Activated naive CD4-positive, alpha-beta T cell treated with anti-CD3 and anti-CD28 coated beads, Interleukin-2, amount 50 U/mL, for 72 hours (primary cell): ENCODE data around the gene RGL2. TPM values are rescaled to one million over a fixed set of nuclear protein-coding genes. Genes with fewer than 3 reads are reported as not detected.
A peak's percentile ranks its signal among the peaks of the same experiment; 100 is the strongest.

Experiments
- ATAC-seq, 2 donors: fragments of 150-1000 bp; cut with Tn5 transposase; 2 replicates each; pipeline ENCODE4 v1.10.0; 2021; ENCODE audit warnings: mild to moderate bottlenecking in 2 of 2, moderate library complexity in 2 of 2
- DNase-seq, 2 donors: peaks; one replicate each; pipeline ENCODE4 v3.0.0; 2021 to 2022; ENCODE audit warnings: low spot score in 2 of 2
- H3K27ac Mint-ChIP-seq, 2 donors: one replicate each; pipeline ENCODE4 v1.8.0; 2022; ENCODE audit warnings: mild to moderate bottlenecking in 2 of 2, mixed read lengths in 2 of 2
- H3K36me3 Mint-ChIP-seq, 2 donors: one replicate each; pipeline ENCODE4 v1.8.0; 2022; ENCODE audit warnings: mixed read lengths in 2 of 2
- H3K9me3 Mint-ChIP-seq, 2 donors: one replicate each; pipeline ENCODE4 v1.8.0; 2022; ENCODE audit warnings: mixed read lengths in 2 of 2
- total RNA-seq, 2 donors: library from RNA; stranded (reverse); gene quantifications; one replicate each; pipeline ENCODE4 v1.2.3, GENCODE V29; 2022

Gene RGL2
- total RNA-seq, 2 donors from 2014 or later, result 24.5 to 136 TPM

- Mint-ChIP-seq H3K27ac (peak overlapping the region in 1 of 2 donors; percentile 85), H3K9me3 (no peaks in the 10 kb centered on the region), H3K36me3 (peaks cover 43 to 56% of the 10 kb centered on the region in 2 donors)
- DNase-seq, result no peak
- ATAC-seq, result no peak
Observed at GRCh38 chr6:33319939-33320314, 21.2 kb upstream of the RGL2 start.

- Mint-ChIP-seq H3K27ac (peak overlapping the region; percentile 88 to 99), H3K9me3 (no peaks in the 10 kb centered on the region), H3K36me3 (peaks cover 41 to 57% of the 10 kb centered on the region in 2 donors)
- DNase-seq (no peak), ATAC-seq (no peak)
Observed at GRCh38 chr6:33318426-33319073, 19.8 kb upstream of the RGL2 start.

GRCh38 chr6:33317669-33318425 lies 19.1 kb upstream of the RGL2 start, which contains the start of gene ZBTB22:
ZBTB22 (minus strand) TSS chr6:33317744; CDS start chr6:33316916, 828 bp downstream.
- DNase-seq, result peak; percentile 91 to 95
- peak within 1 kb of the TSS; percentile 98 to 99 for H3K27ac Mint-ChIP-seq
- H3K36me3 Mint-ChIP-seq, result peaks cover 41 to 62% of the 10 kb centered on the region in 2 donors
- peak; percentile 59 to 74 for ATAC-seq
- H3K9me3 Mint-ChIP-seq, result no peaks in the 10 kb centered on the region

- peak in 1 of 2 donors; percentile 64 for DNase-seq
- Mint-ChIP-seq H3K36me3 (peaks cover 41 to 62% of the 10 kb centered on the region in 2 donors), H3K27ac (peak overlapping the region; percentile 74 to 88), H3K9me3 (no peaks in the 10 kb centered on the region)
- ATAC-seq, result no peak
Observed at GRCh38 chr6:33317419-33317668, 18.6 kb upstream of the RGL2 start.

GRCh38 chr6:33316603-33317418 lies 18.1 kb upstream of the RGL2 start:
- Mint-ChIP-seq H3K9me3 (no peaks in the 10 kb centered on the region), H3K27ac (peak overlapping the region; percentile 84 to 98), H3K36me3 (peaks cover 38 to 62% of the 10 kb centered on the region in 2 donors)
- ATAC-seq (no peak), DNase-seq (no peak)

GRCh38 chr6:33315793-33316602 lies 17.3 kb upstream of the RGL2 start:
- Mint-ChIP-seq H3K9me3 (no peaks in the 10 kb centered on the region), H3K36me3 (peaks cover 34 to 59% of the 10 kb centered on the region in 2 donors), H3K27ac (peak overlapping the region; percentile 84 to 98)
- DNase-seq (no peak), ATAC-seq (no peak)

GRCh38 chr6:33314943-33315792 lies 16.4 kb upstream of the RGL2 start:
- no peak for DNase-seq
- peak overlapping the region; percentile 98 to 99 for H3K27ac Mint-ChIP-seq
- peaks cover 26 to 54% of the 10 kb centered on the region in 2 donors for H3K36me3 Mint-ChIP-seq
- H3K9me3 Mint-ChIP-seq, result no peaks in the 10 kb centered on the region
- ATAC-seq, result no peak

GRCh38 chr6:33314515-33314942 lies 15.8 kb upstream of the RGL2 start:
- Mint-ChIP-seq H3K36me3 (peaks cover 22 to 48% of the 10 kb centered on the region in 2 donors), H3K9me3 (no peaks in the 10 kb centered on the region), H3K27ac (peak overlapping the region; percentile 98 to 99)
- DNase-seq (peak in 1 of 2 donors; percentile 56), ATAC-seq (peak; percentile 21 to 59)

GRCh38 chr6:33313709-33314514 lies 15.2 kb upstream of the RGL2 start, which contains the start of gene TAPBP:
TAPBP (minus strand) TSS chr6:33314078; CDS start chr6:33314041, 37 bp downstream.
- ATAC-seq (peak; percentile 65), DNase-seq (peak; percentile 73 to 93)
- peaks cover 17 to 43% of the 10 kb centered on the region in 2 donors for H3K36me3 Mint-ChIP-seq
- no peaks in the 10 kb centered on the region for H3K9me3 Mint-ChIP-seq
- H3K27ac Mint-ChIP-seq, result peak within 1 kb of the TSS; percentile 98 to 99

GRCh38 chr6:33313105-33313708 lies 14.5 kb upstream of the RGL2 start:
- peak overlapping the region; percentile 98 to 99 for H3K27ac Mint-ChIP-seq
- ATAC-seq, result peak; percentile 5 to 49
- peak; percentile 51 to 83 for DNase-seq

GRCh38 chr6:33312361-33313104 lies 13.8 kb upstream of the RGL2 start:
- Mint-ChIP-seq H3K36me3 (peaks cover 17 to 33% of the 10 kb centered on the region in 2 donors), H3K9me3 (no peaks in the 10 kb centered on the region)

More at GRCh38 chr6:33313105-33313708, 14.5 kb upstream of the RGL2 start:
- Mint-ChIP-seq H3K36me3 (peaks cover 17 to 36% of the 10 kb centered on the region in 2 donors), H3K9me3 (no peaks in the 10 kb centered on the region)

GRCh38 chr6:33306356-33306755 lies 7.6 kb upstream of the RGL2 start:
- Mint-ChIP-seq H3K36me3 (peaks cover 7 to 24% of the 10 kb centered on the region in 2 donors), H3K9me3 (no peaks in the 10 kb centered on the region), H3K27ac (peak overlapping the region in 1 of 2 donors; percentile 74)
- DNase-seq (no peak), ATAC-seq (no peak)

More at GRCh38 chr6:33312361-33313104, 13.8 kb upstream of the RGL2 start:
- peak overlapping the region; percentile 98 to 99 for H3K27ac Mint-ChIP-seq
- ATAC-seq (peak; percentile 52), DNase-seq (peak; percentile 66 to 80)

GRCh38 chr6:33305052-33305451 lies 6.3 kb upstream of the RGL2 start:
- Mint-ChIP-seq H3K36me3 (peaks cover 7 to 31% of the 10 kb centered on the region in 2 donors), H3K27ac (peak overlapping the region in 1 of 2 donors; percentile 23), H3K9me3 (no peaks in the 10 kb centered on the region)
- DNase-seq, result no peak
- no peak for ATAC-seq
